ENCODE measurements around the gene NTNG1. TPM values are rescaled to one million over a fixed set of nuclear protein-coding genes. Genes with fewer than 3 reads are reported as not detected.

The NTNG1 gene
- total RNA-seq, 1 donor from 2014 or later, result 5.7 TPM

DNA sequence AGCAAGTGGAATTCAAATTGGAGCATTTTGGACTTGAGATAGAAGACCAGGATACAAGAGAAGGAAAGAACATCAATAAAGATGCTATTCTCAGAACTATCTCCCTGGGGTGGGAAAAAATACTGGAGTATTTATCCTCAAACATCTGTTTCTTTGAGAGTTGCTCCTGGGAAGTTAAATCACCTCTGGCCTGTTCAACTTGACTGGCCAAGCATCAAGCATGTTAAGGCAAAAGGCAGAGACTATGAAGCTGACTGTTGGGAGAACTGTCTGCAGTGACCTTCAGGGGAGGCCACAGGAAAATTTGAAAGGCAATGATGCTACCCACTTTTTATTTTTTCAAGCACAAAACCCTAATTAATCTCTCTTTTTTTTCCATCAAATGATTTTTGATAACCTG lies 239.0 kb downstream of the NTNG1 start:
- POLR2A ChIA-PET, result no interaction called here
- Mint-ChIP-seq H3K9me3 (no peaks in the 10 kb centered on the region), H3K27me3 (no peaks in the 10 kb centered on the region), H3K36me3 (ENCODE audit: low read depth) (no peaks in the 10 kb centered on the region), H3K4me1 (no peaks in the 10 kb centered on the region), H3K4me3 (no peak overlapping the region), H3K27ac (no peak overlapping the region)
- CTCF ChIA-PET, result no interaction called here
- DNase-seq (no peak), ATAC-seq (ENCODE audit: low read depth) (no peak)
- intact Hi-C loops (cut with micrococcal nuclease), result no loop called here
- TF ChIP-seq, protein P1, sequence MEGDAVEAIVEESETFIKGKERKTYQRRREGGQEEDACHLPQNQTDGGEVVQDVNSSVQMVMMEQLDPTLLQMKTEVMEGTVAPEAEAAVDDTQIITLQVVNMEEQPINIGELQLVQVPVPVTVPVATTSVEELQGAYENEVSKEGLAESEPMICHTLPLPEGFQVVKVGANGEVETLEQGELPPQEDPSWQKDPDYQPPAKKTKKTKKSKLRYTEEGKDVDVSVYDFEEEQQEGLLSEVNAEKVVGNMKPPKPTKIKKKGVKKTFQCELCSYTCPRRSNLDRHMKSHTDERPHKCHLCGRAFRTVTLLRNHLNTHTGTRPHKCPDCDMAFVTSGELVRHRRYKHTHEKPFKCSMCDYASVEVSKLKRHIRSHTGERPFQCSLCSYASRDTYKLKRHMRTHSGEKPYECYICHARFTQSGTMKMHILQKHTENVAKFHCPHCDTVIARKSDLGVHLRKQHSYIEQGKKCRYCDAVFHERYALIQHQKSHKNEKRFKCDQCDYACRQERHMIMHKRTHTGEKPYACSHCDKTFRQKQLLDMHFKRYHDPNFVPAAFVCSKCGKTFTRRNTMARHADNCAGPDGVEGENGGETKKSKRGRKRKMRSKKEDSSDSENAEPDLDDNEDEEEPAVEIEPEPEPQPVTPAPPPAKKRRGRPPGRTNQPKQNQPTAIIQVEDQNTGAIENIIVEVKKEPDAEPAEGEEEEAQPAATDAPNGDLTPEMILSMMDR (IDR thresholded peaks at IDR 0.05), result no peak

DNA sequence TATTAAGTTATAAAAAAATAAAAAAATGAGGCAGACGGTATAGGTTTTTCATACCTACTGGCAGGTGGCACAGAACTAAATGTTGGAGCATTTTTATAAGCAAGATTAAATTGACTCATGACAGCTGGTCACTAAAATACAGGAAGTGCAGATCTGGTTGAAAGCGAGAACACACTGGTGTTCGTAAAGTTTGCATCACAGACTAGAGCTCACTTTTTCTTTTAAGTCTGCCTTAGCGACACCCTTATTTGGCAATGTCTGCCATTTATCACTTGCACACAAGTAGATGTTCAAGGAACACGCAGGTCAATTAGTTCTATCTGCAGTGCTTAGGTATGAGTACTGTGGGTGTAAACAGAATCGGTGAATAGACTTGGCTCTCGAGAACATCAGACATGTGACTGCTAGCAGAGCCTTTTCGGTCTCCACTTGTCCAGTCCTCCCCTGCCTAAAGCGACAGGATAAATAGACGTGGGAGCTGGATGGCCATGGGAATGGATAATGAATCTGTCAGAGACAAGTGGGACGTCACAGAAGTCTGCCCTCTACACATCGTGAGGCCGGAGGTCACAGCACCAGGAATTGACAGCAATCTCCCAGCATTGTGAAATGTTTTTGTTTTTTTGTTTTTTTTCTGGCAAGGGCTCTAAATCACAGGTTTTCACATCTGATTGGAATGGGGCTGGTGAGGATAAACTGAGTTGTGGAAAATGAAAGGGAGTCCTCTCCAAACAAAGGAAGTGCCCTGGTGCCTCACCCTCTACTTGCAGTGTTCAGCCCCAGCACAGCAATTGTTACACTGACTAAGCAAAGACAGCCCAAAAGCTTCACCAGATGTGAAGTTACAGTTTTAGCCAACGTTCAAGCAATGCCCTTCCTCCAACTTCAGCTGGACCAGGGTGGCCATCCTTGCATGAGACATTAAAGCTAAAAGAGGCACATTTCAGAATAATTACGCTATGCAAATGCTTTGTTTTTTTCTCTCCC lies 248.9 kb downstream of the NTNG1 start:
- H3K9me3 Mint-ChIP-seq, result peaks cover 6% of the 10 kb centered on the region
- peak overlapping the region; percentile 16 for H3K4me3 Mint-ChIP-seq
- DNase-seq, result no peak
- H3K4me1 Mint-ChIP-seq, result no peaks in the 10 kb centered on the region
- H3K27ac Mint-ChIP-seq, result peak overlapping the region; percentile 59
- no peaks in the 10 kb centered on the region for H3K27me3 Mint-ChIP-seq
- ChIA-PET POLR2A (no interaction called here), CTCF (interaction anchor here (1.3 kb wide), 1 partner anchor 139 kb away, joined by 3 read pairs; no protein-coding TSS in a partner anchor)
- TF ChIP-seq, protein P1 (IDR thresholded peaks at IDR 0.05), result no peak
- intact Hi-C loops (cut with micrococcal nuclease), result no loop called here
- no peaks in the 10 kb centered on the region for H3K36me3 Mint-ChIP-seq (ENCODE audit: low read depth)
- ATAC-seq (ENCODE audit: low read depth), result peak; percentile 31

DNA sequence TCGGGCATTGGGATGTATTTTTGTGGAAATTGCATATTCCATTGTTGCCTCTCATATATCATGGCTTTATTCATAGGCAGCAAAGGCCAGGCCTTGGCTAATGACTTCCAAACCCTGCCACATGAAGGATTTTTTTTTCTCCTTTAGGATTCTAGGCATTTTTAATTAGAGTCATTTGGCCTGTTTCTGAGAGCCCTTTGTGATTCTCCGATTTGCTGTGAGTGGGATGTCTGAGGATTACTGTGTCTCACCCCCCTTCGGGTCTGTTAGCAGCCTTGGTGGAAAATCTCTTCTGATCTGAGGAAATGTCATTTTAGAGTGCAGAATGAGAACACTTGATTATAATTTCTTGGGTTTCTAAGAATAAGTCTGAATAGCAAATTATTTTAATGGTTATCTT lies 253.5 kb downstream of the NTNG1 start:
- ATAC-seq (ENCODE audit: low read depth), result no peak
- no peak for DNase-seq
- CTCF ChIA-PET, result no interaction called here
- TF ChIP-seq, protein P1 (IDR thresholded peaks at IDR 0.05), result no peak
- H3K4me1 Mint-ChIP-seq, result no peaks in the 10 kb centered on the region
- H3K27me3 Mint-ChIP-seq, result no peaks in the 10 kb centered on the region
- H3K9me3 Mint-ChIP-seq, result peaks cover 6% of the 10 kb centered on the region
- POLR2A ChIA-PET, result no interaction called here
- no peak overlapping the region for H3K4me3 Mint-ChIP-seq
- intact Hi-C loops (cut with micrococcal nuclease), result no loop called here
- H3K27ac Mint-ChIP-seq, result no peak overlapping the region
- no peaks in the 10 kb centered on the region for H3K36me3 Mint-ChIP-seq (ENCODE audit: low read depth)

DNA sequence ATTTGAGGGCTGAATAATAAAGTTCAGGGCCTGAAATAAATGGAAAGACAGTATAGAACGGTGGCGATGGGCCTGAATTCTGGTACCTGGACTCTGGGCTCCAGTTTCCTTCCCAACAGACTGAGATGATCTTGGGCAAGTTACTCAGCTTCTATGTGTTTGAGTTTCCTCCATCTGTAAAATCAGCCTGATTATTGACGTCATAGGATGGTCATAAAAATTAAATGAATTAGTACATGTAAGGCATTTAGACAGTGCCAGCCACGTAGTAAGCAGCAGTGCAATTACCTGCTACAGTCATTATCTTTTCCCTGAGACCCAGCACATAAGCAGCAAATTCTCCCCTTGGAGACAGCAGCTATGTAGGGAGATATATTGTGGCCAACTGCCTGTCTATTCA lies 260.9 kb downstream of the NTNG1 start:
- no peak overlapping the region for H3K27ac Mint-ChIP-seq
- ATAC-seq (ENCODE audit: low read depth) (no peak), DNase-seq (no peak)
- ChIA-PET CTCF (no interaction called here), POLR2A (no interaction called here)
- no peak overlapping the region for H3K4me3 Mint-ChIP-seq
- peaks cover 11% of the 10 kb centered on the region for H3K4me1 Mint-ChIP-seq
- intact Hi-C loops (cut with micrococcal nuclease), result no loop called here
- H3K27me3 Mint-ChIP-seq, result no peaks in the 10 kb centered on the region
- TF ChIP-seq, protein P1 (IDR thresholded peaks at IDR 0.05), result no peak
- no peaks in the 10 kb centered on the region for H3K36me3 Mint-ChIP-seq (ENCODE audit: low read depth)
- no peaks in the 10 kb centered on the region for H3K9me3 Mint-ChIP-seq

DNA sequence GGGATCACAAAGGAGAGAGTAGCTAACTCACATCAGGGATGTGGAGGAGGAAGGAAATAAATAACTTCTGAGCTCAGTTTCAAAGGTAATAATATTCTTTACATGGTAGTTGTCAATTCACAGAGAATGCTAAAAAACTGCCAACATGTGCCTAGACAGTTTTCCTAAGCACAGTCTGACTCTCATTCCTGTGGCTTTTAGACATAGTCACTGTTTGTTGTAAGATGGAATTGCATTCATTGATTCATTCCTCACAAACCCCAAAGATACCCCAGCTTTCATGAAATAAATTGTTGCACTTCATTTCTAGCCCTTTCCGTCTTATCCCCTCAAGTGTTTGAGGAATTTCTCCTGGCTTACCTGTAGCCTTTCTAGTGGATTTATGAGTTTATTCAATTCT lies 263.9 kb downstream of the NTNG1 start:
- Mint-ChIP-seq H3K9me3 (no peaks in the 10 kb centered on the region), H3K27ac (no peak overlapping the region), H3K36me3 (ENCODE audit: low read depth) (no peaks in the 10 kb centered on the region), H3K4me3 (no peak overlapping the region), H3K27me3 (no peaks in the 10 kb centered on the region), H3K4me1 (peaks cover 11% of the 10 kb centered on the region)
- DNase-seq, result no peak
- ChIA-PET CTCF (no interaction called here), POLR2A (no interaction called here)
- ATAC-seq (ENCODE audit: low read depth), result no peak
- TF ChIP-seq, protein P1 (IDR thresholded peaks at IDR 0.05), result no peak
- intact Hi-C loops (cut with micrococcal nuclease), result loop anchor here (5.0 kb wide), 1 partner anchor 72 kb away; no protein-coding TSS in a partner anchor

Data from activated B cell treated with CpG ODN at 0.5 μM for 24 hours (primary cell).